Heart left ventricle (tissue), 13 donors: ENCODE data around the gene HAUS3.

Experiments used
- POLR2A ChIP-seq, 2 donors: fragments of 450-650 bp; IDR thresholded peaks; one replicate each; pipeline ENCODE4 v1.6.1; 2017; ENCODE audit warnings: antibody characterized with exemption in 2 of 2, mild to moderate bottlenecking in 2 of 2, moderate library complexity in 2 of 2
- TF ChIP-seq, protein P1 (sequence below), 12 donors: fragments of 200-600 bp; sonication (generic) in 4 of 12; IDR thresholded peaks; one replicate each; pipeline versions ENCODE4 v1.5.0 to v1.8.0; 2018 to 2022; ENCODE audit warnings: antibody characterized with exemption in 12 of 12, mild to moderate bottlenecking in 5 of 12
- donor health status: ischemic (EF 13 %, LVEDD 7.1; RV severe dilation, severe dysfunction).
- donor health status: DM: no; HTN: yes; CAD: no.
- donor health status: DM: no; HTN: no; CAD: no.
- donor health status: ischemic (EF 25% LVEDD 6.9; RV normal size, moderate dysfunction).
- donor health status: ischemic (EF 25% LVEDD 5.7; RV mildly dilated, moderate dysfunction).
- donor health status: ischemic (EF 35%, LVEDD 5.7; RV mildly dilated, moderate dysfunction).
- donor health status: nonischemic (EF 11% LVEDD 7.7; RV severe dilation, severe dysfunction).
- donor health status: DM: yes; HTN: yes; CAD: no.
- donor health status: PGD.
- donor health status: ischemic (EF 29% LVEDD 5.4; RV normal size, mild dysfunction).
- donor health status: nonischemic (EF 23%, LVEDD 6.1; RV moderate dilation, normal function).

DNA sequence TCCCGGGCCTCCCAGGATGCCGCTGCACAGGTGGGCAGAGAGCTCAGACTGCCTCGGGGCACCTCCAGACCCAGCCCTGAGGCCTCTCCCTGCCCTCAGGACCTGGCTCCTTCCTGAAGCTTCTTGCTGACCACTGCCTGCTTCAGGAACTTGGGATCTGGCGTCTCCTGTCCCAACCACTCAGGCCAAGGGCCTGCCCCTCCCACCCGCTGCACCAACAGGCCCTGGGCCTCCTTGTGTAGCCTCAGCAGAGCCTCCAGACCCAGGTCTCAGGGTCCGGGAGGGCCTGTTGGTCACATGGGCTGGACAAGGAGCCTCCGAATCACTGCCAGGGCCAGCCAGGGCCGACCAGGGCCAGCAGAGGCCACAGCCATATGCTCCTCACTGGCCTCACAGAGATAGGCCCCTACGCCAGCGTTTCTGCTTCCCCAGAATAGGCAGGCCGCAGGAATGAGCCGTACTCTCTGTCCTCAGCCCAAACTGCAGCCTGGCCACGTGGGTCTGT, 17.2 kb upstream of the HAUS3 start:
- TF ChIP-seq, protein P1, sequence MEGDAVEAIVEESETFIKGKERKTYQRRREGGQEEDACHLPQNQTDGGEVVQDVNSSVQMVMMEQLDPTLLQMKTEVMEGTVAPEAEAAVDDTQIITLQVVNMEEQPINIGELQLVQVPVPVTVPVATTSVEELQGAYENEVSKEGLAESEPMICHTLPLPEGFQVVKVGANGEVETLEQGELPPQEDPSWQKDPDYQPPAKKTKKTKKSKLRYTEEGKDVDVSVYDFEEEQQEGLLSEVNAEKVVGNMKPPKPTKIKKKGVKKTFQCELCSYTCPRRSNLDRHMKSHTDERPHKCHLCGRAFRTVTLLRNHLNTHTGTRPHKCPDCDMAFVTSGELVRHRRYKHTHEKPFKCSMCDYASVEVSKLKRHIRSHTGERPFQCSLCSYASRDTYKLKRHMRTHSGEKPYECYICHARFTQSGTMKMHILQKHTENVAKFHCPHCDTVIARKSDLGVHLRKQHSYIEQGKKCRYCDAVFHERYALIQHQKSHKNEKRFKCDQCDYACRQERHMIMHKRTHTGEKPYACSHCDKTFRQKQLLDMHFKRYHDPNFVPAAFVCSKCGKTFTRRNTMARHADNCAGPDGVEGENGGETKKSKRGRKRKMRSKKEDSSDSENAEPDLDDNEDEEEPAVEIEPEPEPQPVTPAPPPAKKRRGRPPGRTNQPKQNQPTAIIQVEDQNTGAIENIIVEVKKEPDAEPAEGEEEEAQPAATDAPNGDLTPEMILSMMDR (IDR thresholded peaks at IDR 0.05), result no peak
- no peak for TF ChIP-seq POLR2A (IDR thresholded peaks at IDR 0.05)
